ENCODE data around the gene INPP5D.

INPP5D gene

DNA sequence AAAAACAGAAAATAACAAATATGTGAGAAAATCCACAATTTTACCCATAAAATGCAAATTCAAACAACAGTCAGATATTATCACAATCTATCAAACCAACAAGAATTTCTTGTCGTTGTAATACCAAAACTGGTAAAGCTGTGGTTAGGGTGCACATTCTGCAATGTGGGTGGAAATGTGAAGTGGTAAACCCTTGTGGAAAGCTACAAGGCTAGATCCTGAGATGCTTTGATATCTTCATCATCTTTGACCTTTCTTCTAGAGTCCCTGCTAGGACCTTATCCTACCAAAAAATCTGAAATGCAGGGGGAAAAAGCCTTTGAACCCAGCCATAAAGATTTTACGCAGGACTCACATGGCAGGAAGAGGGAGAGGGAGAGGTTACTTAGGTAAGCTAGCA, 174.1 kb downstream of the INPP5D start:
- Histone ChIP-seq H3K4me2 (ENCODE audit: low read length) (no peak overlapping the region), H3K27me3 (ENCODE audit: control insufficient read depth, low read length) (no peaks in the 10 kb centered on the region), H3K4me1 (ENCODE audit: control insufficient read depth, low read length) (no peaks in the 10 kb centered on the region), H3K9me2 (replicated peaks; ENCODE audit: control insufficient read depth, low read length) (no peaks in the 10 kb centered on the region), H3K79me2 (ENCODE audit: control insufficient read depth, low read length) (no peaks in the 10 kb centered on the region), H3F3A (ENCODE audit: control insufficient read depth, insufficient read depth) (no peaks in the 10 kb centered on the region), H3K4me3 (ENCODE audit: low read length) (no peak overlapping the region), H3K9me3 (ENCODE audit: control insufficient read depth, insufficient read depth, low read length) (no peaks in the 10 kb centered on the region), H3K27ac (ENCODE audit: low read depth, low read length) (no peak overlapping the region), H3K36me3 (ENCODE audit: control insufficient read depth, low read length) (no peaks in the 10 kb centered on the region), H4K20me1 (ENCODE audit: control insufficient read depth, insufficient read depth, low read depth, low read length) (no peaks in the 10 kb centered on the region)
- TF ChIP-seq, protein P1, sequence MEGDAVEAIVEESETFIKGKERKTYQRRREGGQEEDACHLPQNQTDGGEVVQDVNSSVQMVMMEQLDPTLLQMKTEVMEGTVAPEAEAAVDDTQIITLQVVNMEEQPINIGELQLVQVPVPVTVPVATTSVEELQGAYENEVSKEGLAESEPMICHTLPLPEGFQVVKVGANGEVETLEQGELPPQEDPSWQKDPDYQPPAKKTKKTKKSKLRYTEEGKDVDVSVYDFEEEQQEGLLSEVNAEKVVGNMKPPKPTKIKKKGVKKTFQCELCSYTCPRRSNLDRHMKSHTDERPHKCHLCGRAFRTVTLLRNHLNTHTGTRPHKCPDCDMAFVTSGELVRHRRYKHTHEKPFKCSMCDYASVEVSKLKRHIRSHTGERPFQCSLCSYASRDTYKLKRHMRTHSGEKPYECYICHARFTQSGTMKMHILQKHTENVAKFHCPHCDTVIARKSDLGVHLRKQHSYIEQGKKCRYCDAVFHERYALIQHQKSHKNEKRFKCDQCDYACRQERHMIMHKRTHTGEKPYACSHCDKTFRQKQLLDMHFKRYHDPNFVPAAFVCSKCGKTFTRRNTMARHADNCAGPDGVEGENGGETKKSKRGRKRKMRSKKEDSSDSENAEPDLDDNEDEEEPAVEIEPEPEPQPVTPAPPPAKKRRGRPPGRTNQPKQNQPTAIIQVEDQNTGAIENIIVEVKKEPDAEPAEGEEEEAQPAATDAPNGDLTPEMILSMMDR (IDR thresholded peaks at IDR 0.05; ENCODE audit: low read depth, low read length, poor library complexity, severe bottlenecking), result no peak
- TF ChIP-seq EZH2phosphoT487 (IDR thresholded peaks at IDR 0.05; ENCODE audit: borderline replicate concordance, low read length), result no peak

DNA sequence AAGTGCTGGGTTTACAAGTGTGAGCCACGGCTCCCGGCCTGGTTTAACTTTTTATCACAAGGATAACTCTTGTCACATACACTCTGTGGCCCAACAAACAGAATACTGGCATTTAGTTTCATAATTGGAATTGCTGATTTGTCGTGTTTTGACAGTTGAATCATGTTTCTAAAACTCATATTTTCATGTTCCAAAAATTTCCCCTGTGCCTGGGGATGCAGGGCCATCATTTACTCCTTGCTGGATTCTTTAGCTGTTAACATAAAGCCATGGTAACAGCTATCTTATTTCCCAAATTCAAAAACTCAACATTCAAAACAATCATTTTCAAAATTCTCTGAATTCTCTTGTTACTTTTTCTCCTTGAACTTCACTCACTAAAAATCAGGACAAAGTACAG, 174.9 kb downstream of the INPP5D start:
- H3K79me2 ChIP-seq (ENCODE audit: control insufficient read depth, low read length), result no peaks in the 10 kb centered on the region
- H3K4me3 ChIP-seq (ENCODE audit: low read length), result no peak overlapping the region
- no peaks in the 10 kb centered on the region for H3K27me3 ChIP-seq (ENCODE audit: control insufficient read depth, low read length)
- H3F3A ChIP-seq (ENCODE audit: control insufficient read depth, insufficient read depth), result no peaks in the 10 kb centered on the region
- no peak overlapping the region for H3K27ac ChIP-seq (ENCODE audit: low read depth, low read length)
- H3K9me2 ChIP-seq (replicated peaks; ENCODE audit: control insufficient read depth, low read length), result no peaks in the 10 kb centered on the region
- H3K9me3 ChIP-seq (ENCODE audit: control insufficient read depth, insufficient read depth, low read length), result no peaks in the 10 kb centered on the region
- peaks cover 5% of the 10 kb centered on the region; the same call in 1 of the 2 replicates for H3K4me1 ChIP-seq (ENCODE audit: control insufficient read depth, low read length)
- no peak for TF ChIP-seq EZH2phosphoT487 (IDR thresholded peaks at IDR 0.05; ENCODE audit: borderline replicate concordance, low read length)
- TF ChIP-seq, protein P1 (IDR thresholded peaks at IDR 0.05; ENCODE audit: low read depth, low read length, poor library complexity, severe bottlenecking), result no peak
- no peaks in the 10 kb centered on the region for H4K20me1 ChIP-seq (ENCODE audit: control insufficient read depth, insufficient read depth, low read depth, low read length)
- no peak overlapping the region for H3K4me2 ChIP-seq (ENCODE audit: low read length)
- no peaks in the 10 kb centered on the region for H3K36me3 ChIP-seq (ENCODE audit: control insufficient read depth, low read length)

DNA sequence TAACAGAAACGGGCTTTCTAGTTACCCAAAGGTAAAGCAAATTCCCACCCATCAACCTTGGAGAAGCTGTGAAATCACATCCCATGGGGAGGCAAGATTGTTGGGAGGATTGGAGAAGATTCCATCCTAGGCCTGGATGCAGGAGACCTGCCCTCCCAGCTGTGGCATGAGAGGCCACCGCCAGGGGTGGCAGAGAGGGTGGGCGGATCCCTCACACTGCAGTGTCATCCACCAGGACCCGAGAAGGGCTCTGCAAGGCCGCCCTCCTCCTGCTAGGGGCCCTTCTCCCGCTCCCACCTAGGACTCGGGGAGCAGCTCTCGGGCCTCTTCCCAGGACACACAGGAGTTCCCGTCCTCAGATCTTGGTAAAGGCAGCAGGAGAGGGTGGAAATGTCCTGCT, 175.8 kb downstream of the INPP5D start:
- H3K9me3 ChIP-seq (ENCODE audit: control insufficient read depth, insufficient read depth, low read length), result no peaks in the 10 kb centered on the region
- no peak overlapping the region for H3K4me3 ChIP-seq (ENCODE audit: low read length)
- H3K36me3 ChIP-seq (ENCODE audit: control insufficient read depth, low read length), result no peaks in the 10 kb centered on the region
- no peaks in the 10 kb centered on the region for H3K79me2 ChIP-seq (ENCODE audit: control insufficient read depth, low read length)
- H4K20me1 ChIP-seq (ENCODE audit: control insufficient read depth, insufficient read depth, low read depth, low read length), result no peaks in the 10 kb centered on the region
- H3K9me2 ChIP-seq (replicated peaks; ENCODE audit: control insufficient read depth, low read length), result no peaks in the 10 kb centered on the region
- TF ChIP-seq, protein P1 (IDR thresholded peaks at IDR 0.05; ENCODE audit: low read depth, low read length, poor library complexity, severe bottlenecking), result no peak
- no peak for TF ChIP-seq EZH2phosphoT487 (IDR thresholded peaks at IDR 0.05; ENCODE audit: borderline replicate concordance, low read length)
- no peak overlapping the region for H3K27ac ChIP-seq (ENCODE audit: low read depth, low read length)
- no peaks in the 10 kb centered on the region for H3K27me3 ChIP-seq (ENCODE audit: control insufficient read depth, low read length)
- H3F3A ChIP-seq (ENCODE audit: control insufficient read depth, insufficient read depth), result no peaks in the 10 kb centered on the region
- H3K4me1 ChIP-seq (ENCODE audit: control insufficient read depth, low read length), result peaks cover 12% of the 10 kb centered on the region
- H3K4me2 ChIP-seq (ENCODE audit: low read length), result no peak overlapping the region

Measured in DOHH2 (cell line).